GM18499 (cell line): ENCODE results near the gene FZD2.
"Not testable (repeated sequence)": the region's sequence is repeated elsewhere in the genome, so short reads cannot be mapped to it uniquely, and the experiment has no call there.

Source experiments
- ATAC-seq: cut with Tn5 transposase; IDR thresholded peaks from one replicate; pipeline ENCODE4 v1.9.1; 2021; ENCODE audit warnings: moderate number of reproducible peaks; ENCODE audit not compliant: insufficient read depth, unreplicated experiment

Gene FZD2

GRCh38 chr17:44568945-44569858 lies 11.9 kb downstream of the FZD2 start:
- no peak for ATAC-seq

GRCh38 chr17:44572801-44573200 lies 15.5 kb downstream of the FZD2 start:
- ATAC-seq: no peak

- ATAC-seq: no peak
Observed at GRCh38 chr17:44575403-44575802, 18.1 kb downstream of the FZD2 start.

- ATAC-seq: no peak
Observed at GRCh38 chr17:44578947-44579346, 21.7 kb downstream of the FZD2 start.

- no peak for ATAC-seq
Observed at GRCh38 chr17:44581868-44582267, 24.6 kb downstream of the FZD2 start.

GRCh38 chr17:44584443-44584842 lies 27.2 kb downstream of the FZD2 start:
- no peak for ATAC-seq

GRCh38 chr17:44585315-44585714 lies 28.0 kb downstream of the FZD2 start:
- no peak for ATAC-seq

GRCh38 chr17:44587339-44587738 lies 30.1 kb downstream of the FZD2 start:
- no peak for ATAC-seq

- ATAC-seq: no peak
Observed at GRCh38 chr17:44589316-44590071, 32.2 kb downstream of the FZD2 start.

GRCh38 chr17:44590072-44590462 lies 32.8 kb downstream of the FZD2 start:
- ATAC-seq: not testable (repeated sequence)

- not testable (repeated sequence) for ATAC-seq
Observed at GRCh38 chr17:44590762-44591161, 33.5 kb downstream of the FZD2 start.

- ATAC-seq: no peak
Observed at GRCh38 chr17:44591206-44591605, 33.9 kb downstream of the FZD2 start.

GRCh38 chr17:44593156-44593555 lies 35.9 kb downstream of the FZD2 start:
- no peak for ATAC-seq

GRCh38 chr17:44595216-44595775 lies 38.0 kb downstream of the FZD2 start:
- ATAC-seq: no peak

GRCh38 chr17:44598329-44598728 lies 41.0 kb downstream of the FZD2 start:
- no peak for ATAC-seq

GRCh38 chr17:44598932-44599297 lies 41.6 kb downstream of the FZD2 start:
- no peak for ATAC-seq

- no peak for ATAC-seq
Observed at GRCh38 chr17:44599298-44600175, 42.3 kb downstream of the FZD2 start.

GRCh38 chr17:44601539-44601938 lies 44.3 kb downstream of the FZD2 start:
- no peak for ATAC-seq

GRCh38 chr17:44601973-44602372 lies 44.7 kb downstream of the FZD2 start:
- no peak for ATAC-seq

- ATAC-seq: no peak
Observed at GRCh38 chr17:44602390-44602789, 45.1 kb downstream of the FZD2 start.
